ENCODE results near the gene CDH4.

DNA sequence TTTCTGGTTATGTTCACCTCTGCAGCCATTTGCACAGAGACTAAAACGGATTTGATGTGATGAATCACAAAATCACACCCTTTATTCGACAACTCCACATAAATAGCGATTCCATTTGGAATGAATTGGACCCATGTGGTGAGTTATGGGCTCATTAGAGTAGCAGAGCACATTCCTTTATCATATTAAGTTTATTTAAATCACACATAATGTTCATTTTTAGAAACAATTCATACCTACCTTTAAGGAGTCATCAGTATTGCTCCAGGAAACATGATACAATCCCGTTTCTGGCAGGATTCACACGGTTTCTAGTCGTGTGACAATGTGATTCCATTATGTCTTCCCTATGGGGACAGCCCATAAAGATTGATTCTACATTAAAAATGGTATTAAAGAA, 303.5 kb downstream of the CDH4 start:
- TF ChIP-seq ZNF609 (CRISPR knock-in tag; IDR thresholded peaks at IDR 0.05; ENCODE audit: borderline replicate concordance) (no peak), EZH2 (conservative IDR thresholded peaks at IDR 0.05; ENCODE audit: low read depth, low read length) (no peak)
- TF ChIP-seq, protein P1, sequence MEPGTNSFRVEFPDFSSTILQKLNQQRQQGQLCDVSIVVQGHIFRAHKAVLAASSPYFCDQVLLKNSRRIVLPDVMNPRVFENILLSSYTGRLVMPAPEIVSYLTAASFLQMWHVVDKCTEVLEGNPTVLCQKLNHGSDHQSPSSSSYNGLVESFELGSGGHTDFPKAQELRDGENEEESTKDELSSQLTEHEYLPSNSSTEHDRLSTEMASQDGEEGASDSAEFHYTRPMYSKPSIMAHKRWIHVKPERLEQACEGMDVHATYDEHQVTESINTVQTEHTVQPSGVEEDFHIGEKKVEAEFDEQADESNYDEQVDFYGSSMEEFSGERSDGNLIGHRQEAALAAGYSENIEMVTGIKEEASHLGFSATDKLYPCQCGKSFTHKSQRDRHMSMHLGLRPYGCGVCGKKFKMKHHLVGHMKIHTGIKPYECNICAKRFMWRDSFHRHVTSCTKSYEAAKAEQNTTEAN (CRISPR knock-in tag; conservative IDR thresholded peaks at IDR 0.05): no peak

Data from HepG2 (cell line).